Measurements from ENCODE around the gene ST3GAL6.

Gene ST3GAL6

DNA sequence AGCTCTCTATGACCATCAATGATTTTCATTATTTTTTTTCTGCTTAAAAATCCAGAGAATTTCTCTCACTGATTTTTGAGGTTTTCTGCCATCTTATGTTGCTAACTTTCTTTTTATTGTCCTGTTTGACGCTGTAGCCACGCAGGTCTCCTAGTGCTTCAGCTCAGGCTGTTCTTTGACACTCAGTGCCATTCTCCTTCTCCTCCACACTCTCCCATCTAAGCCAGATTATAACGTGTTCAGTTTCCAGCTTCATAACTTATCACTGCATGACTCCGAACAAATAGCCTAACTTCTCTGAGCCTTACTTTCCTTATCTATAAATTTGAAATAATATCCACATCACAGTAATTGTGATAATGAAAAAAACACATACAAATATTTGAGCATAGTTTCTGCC lies 22.8 kb upstream of the ST3GAL6 start:
- no peak for DNase-seq (ENCODE audit: low spot score)

- DNase-seq (ENCODE audit: low spot score), result no peak
Measured at GRCh38 chr3:98741121-98741716, 21.9 kb upstream of the ST3GAL6 start.

DNA sequence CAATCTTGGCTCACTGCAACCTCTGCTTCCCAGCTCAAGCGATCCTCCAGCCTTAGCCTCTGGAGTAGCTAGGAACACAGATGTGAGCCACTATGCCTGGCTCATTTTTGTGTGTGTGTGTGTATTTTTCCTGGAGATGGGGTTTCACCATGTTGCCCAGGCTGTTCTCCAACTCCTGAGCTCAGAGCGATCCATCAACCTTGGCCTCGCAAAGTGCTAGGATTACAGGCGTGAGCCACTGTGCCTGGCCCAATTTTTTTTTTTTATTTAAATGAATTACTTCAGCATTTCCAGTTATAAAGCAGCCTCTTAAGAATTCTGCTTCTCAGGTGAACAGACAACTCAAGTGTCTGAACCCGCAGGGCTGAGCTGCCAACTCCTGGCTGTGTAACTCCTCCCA lies 20.1 kb upstream of the ST3GAL6 start:
- no peak for DNase-seq (ENCODE audit: low spot score)

- DNase-seq (ENCODE audit: low spot score), result no peak
Measured at GRCh38 chr3:98744283-98744682, 18.9 kb upstream of the ST3GAL6 start.

GRCh38 chr3:98745718-98746117 lies 17.4 kb upstream of the ST3GAL6 start:
- no peak for DNase-seq (ENCODE audit: low spot score)

GRCh38 chr3:98746122-98746521 lies 17.0 kb upstream of the ST3GAL6 start:
- no peak for DNase-seq (ENCODE audit: low spot score)

GRCh38 chr3:98746882-98747281 lies 16.3 kb upstream of the ST3GAL6 start:
- DNase-seq (ENCODE audit: low spot score), result no peak

DNA sequence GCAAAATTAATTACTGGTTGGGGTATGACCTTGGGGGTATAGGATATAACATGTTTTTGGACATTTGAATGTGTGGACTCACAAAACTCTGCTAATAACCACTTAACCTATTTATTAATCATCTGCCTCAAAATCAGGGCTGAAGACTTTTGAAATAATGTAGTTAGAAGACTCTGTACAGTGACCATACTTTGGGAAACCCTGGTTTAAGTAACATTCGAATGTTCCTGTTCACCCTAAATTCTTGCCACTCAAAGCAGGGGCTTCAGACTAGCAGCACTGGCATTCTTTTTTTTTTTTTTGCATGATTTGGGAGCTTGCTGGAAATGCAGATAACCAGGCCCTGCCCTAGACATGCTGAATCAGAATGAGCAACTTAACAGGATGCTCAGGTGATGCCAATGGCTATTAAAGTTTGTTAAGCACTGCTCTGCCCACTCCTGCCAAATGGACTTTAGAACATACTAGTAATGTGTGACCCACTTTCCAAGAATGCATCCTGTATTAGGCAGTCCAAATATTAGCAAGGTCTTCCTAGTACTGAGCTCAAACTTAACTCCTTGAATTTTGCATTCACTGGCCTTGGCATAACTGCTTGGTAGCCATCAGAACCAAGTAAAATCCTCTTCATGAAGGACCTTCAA lies 12.7 kb upstream of the ST3GAL6 start:
- no peak for DNase-seq (ENCODE audit: low spot score)

DNA sequence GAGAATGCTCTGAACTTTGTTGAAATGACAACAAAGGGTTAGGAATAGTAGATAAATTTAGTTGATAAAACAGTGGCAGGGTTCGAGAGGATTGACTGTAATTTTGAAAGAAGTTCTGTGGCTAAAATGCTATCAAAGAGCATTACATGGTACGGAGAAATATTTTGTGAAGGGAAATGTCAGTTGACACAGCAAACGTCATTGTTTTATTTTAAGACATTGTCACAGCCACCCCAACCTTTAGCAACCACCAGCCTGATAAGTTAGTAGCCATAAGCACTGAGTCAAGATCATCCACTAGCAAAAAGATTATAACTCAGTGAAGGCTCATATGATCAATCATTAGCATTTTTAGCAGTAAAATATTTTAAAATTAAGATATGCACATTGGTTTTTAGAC lies 8.7 kb upstream of the ST3GAL6 start:
- no peak for DNase-seq (ENCODE audit: low spot score)

DNA sequence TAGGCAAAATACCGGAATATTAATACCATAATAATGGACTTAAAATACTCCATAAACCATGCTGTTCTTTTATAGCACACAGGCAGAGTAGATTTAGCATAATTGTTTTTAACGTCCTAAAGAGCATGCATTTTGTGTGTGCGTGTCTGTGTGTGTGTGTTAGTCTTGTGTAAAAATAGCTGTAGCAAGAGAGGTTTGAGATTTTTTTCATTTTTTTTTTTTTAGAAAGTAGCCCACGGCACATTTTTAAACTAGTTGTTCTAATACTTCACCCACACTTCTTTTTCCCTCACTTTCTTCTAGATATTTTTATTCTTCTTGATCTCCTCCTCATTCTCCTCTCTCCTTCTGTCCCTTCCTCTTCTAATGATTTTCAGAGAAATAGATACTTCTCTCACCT lies 7.5 kb upstream of the ST3GAL6 start:
- no peak for DNase-seq (ENCODE audit: low spot score)

GRCh38 chr3:98759629-98760028 lies 3.5 kb upstream of the ST3GAL6 start:
- no peak for DNase-seq (ENCODE audit: low spot score)

- DNase-seq (ENCODE audit: low spot score), result no peak
Measured at GRCh38 chr3:98761643-98762229, 1.4 kb upstream of the ST3GAL6 start.

GRCh38 chr3:98763819-98764418 lies 779 bp downstream of the ST3GAL6 start:
- DNase-seq (ENCODE audit: low spot score), result no peak

DNA sequence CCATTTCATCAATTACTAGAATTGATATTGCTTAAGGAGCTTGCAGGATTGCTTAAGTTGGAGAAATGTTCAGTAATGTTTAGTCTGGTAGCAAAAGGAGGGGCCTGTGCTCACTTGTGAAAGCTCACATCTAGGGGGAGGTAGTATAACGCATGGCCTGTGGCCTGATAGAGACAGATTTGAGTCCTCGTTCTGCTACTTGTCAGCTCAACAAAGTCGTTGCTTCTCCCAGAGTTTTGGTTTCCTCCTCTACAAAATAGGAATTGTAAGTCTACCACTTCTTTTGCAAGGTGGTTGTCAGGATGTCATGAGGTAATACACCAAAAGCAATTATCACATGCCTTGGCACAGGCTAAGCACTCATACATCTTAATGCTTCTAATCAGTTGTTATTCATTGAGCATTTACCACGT lies 1.3 kb downstream of the ST3GAL6 start:
- DNase-seq (ENCODE audit: low spot score), result no peak

DNA sequence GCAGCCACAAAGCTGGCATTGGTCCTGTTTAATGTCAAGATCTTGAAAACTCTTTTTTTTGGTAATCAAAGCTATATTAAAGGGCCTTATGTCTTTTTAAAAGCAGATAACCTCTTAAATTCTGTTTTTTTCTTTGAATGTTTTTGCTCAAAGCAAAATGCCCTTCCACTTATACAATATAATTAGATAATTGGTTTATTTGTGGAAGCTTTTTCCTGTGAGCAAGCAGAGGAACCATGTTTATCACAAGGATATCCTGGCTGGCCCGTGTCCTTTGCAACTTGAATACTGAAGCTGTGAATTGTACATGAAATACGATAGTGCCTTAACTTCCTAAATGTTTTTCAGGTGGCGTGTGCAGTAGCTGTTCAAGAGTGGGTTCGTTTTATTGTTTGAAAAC lies 2.6 kb downstream of the ST3GAL6 start:
- DNase-seq (ENCODE audit: low spot score), result no peak

DNA sequence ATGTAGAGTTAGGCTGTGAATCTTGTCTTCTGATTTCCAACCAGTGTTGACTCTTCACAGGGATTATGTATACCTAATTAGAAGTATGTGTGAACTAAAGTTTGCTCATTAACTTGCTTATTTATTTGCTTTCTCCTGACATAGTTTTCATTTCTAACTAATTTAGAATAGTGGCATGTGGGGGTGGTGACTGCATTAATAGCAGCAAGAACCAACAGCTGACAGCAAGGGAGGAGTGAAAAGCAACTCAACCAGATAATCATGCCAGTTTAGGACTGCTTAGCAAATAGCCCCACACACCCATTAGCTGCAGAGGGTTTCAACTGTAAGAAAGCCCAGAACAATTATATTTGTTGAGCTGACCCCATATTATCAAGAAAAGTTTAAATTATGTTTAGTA lies 3.8 kb downstream of the ST3GAL6 start:
- DNase-seq (ENCODE audit: low spot score), result no peak

DNA sequence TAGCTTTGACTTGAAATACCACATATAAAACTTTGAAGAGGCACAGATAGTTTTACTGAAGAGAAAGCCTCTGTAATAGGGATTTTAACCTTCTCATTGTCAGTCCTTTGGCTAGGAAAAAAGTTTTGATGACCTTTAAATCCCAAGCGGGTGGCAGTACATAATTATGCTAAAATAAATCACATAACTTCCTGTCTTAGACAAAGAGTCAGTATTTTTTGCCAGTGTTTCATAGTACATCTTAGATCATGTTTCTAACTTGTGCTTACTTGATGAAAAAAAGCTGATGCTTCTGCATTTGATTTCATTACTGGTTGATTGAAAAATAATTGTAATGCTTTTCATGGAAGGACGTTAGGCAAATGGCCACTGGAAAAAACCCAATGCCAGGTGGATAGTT lies 5.8 kb downstream of the ST3GAL6 start:
- no peak for DNase-seq (ENCODE audit: low spot score)

DNA sequence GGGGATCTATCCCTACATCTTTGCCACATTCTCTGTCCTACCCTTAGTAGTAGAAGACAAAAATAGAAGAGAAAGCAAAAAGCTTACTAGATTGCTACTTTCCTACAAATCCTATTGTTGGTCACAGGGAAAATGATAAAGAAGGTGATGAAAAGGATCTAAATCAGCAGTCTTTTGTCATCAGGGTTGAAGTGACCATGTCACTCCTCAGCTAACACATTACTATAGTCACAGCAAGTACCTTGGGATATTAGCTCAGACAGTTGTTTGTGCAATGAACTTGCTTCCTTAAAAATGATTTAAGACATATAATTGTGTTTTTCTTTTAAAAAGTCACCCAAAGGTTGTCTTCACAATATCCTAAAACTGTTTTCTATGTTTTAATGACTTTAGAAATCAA lies 6.3 kb downstream of the ST3GAL6 start:
- no peak for DNase-seq (ENCODE audit: low spot score)

DNA sequence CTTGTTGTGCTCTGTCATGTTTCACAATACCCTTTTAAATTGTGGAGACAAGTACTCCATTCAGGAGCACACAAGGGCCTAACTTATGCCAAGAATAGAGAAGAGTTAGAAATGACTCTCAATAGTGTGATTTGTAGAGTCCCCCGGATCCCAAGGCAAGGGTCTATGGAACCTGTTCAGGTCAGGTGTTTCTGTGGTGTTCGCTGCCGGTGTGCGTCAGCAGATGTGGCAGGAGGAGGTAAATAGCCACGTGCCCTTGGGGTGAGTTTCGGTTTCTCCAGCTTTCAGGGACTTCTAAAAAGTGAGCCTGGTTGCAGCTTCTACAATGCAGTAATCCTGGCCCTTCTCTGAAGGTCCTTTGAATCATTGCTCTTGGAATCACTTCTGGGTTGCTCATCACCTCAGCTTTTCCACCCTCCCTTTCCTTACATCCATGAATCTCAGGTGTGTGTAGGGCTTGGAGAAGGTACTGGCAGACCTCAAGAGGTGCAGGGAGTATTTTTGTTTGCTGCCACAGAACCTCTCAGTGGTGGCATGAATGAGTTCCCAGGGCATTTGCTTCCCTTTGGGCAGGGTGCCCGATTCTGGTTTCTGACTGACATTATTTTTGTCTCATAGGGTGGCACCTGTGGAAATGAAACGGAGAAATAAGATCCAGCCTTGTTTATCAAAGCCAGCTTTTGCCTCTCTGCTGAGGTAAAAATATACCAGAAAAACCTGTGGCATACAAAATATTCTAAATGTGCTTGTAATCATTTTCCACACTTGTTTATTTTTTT lies 7.3 kb downstream of the ST3GAL6 start:
- DNase-seq (ENCODE audit: low spot score), result no peak

DNA sequence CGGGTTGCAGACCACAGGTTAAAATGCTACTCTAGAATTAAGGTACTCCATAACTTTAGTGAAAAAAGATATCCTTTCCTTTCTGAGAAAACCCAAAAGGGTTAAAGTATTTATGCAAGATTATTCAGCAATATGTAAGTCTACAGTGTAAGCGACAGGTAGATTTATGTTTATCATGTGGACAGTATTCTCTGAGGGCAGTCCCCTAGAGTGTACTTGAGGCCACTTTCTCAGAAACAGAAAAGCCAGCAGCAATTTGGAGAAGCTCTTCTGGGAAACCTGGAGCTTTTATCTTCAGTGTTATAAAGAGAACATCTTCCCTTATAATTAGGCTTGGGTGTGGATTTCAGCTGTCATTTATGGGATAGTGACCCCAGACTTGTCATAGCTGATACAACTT lies 8.9 kb downstream of the ST3GAL6 start:
- no peak for DNase-seq (ENCODE audit: low spot score)

DNA sequence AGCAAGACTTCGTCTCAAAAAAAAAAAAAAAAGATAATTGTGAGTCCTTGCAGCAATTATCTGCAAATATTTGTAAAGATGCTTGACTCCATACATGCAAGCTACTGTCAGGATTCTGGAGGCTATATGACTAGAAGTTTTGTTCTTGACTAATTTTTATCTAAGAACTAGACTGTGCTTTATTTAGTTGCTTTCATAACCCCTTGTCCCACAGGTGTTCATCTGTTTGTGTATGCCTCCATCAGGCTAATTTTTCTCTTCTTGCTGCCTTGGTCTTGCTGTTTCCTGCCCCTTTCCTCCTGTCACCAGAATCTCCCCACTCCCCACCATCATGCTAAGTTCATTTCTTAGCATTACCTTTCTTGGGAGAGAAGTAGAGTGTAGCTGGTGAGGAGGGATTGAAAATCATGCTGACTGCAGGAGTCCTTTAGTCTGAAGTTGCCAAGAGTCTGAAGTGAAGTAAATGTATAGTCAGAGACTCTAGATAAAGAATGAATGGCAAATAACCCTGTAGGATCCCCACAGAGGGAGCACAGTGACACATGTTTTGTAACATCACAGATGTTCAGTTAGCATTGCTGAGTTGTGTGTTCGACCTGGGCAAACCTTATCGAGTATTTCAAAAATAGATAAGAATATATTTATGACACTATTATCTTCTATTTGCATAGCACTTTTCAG lies 12.5 kb downstream of the ST3GAL6 start:
- no peak for DNase-seq (ENCODE audit: low spot score)

DNA sequence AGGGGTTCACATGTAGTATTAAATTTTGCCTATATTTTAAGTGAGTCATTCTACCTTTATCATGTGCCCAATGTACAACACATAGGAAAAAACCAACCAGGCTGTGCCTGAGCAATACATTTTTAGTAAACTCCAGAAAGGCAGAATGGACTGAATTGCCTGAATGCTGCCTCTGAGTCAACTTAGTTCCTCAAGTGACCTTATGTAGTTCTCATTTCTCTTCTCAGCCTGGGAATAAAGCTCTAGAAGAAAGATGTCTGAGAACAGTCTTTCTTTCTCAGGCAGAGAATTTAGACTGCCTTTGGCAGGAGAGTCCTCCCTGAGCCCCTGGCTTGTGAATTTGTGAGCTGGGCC lies 13.0 kb downstream of the ST3GAL6 start:
- no peak for DNase-seq (ENCODE audit: low spot score)

All from SW480 (cell line).